Vagina (tissue), 2 donors: ENCODE data around the gene FOXN3.

ENCODE experiments used
- CTCF ChIP-seq, 3 experiments: fragments of 450-650 bp in 2 of 3; fragments of 200-600 bp in 1 of 3; sonication (generic) in 1 of 3; IDR thresholded peaks; one replicate each; pipeline ENCODE4 v1.5.1; 2017 to 2019; ENCODE audit warnings: antibody characterized with exemption in 3 of 3, mild to moderate bottlenecking in 2 of 3, moderate library complexity in 2 of 3
- POLR2A ChIP-seq, 2 donors: fragments of 450-650 bp; IDR thresholded peaks; one replicate each; pipeline ENCODE4 v1.6.1; 2017; ENCODE audit warnings: antibody characterized with exemption in 2 of 2, mild to moderate bottlenecking in 2 of 2, moderate library complexity in 2 of 2
- POLR2AphosphoS5 ChIP-seq, 2 donors: sonication (generic); formaldehyde crosslinking; IDR thresholded peaks; one replicate each; pipeline ENCODE4 v1.9.0; 2017; ENCODE audit warnings: antibody characterized with exemption in 2 of 2, mild to moderate bottlenecking in 2 of 2, low read depth in 1 of 2; ENCODE audit not compliant: insufficient read depth in 1 of 2

GRCh38 chr14:89167705-89168104 is 249.3 kb downstream of the FOXN3 start:
- no peak for TF ChIP-seq CTCF (IDR thresholded peaks at IDR 0.05)
- no peak for TF ChIP-seq POLR2AphosphoS5 (IDR thresholded peaks at IDR 0.05; ENCODE audit: insufficient read depth in 1 of 2, low read depth in 1 of 2)
- TF ChIP-seq POLR2A (IDR thresholded peaks at IDR 0.05), result no peak
